GM23248 (cell line): Measurements from ENCODE around the gene EPG5. TPM values are rescaled to one million over a fixed set of nuclear protein-coding genes. Genes with fewer than 3 reads are reported as not detected.

Source experiments
- DNase-seq: peaks from one replicate; pipeline ENCODE4 v3.0.0-alpha.2; 2015
- H2AFZ ChIP-seq: fragments of 200-600 bp; sonication (generic); 2 replicates; pipeline ENCODE4 v1.6.1; 2016; ENCODE audit warnings: antibody characterized with exemption
- H3F3A ChIP-seq: fragments of 200-600 bp; sonication (generic); 2 replicates; pipeline ENCODE4 v1.6.1; 2016; ENCODE audit warnings: mild to moderate bottlenecking, antibody characterized with exemption, mixed run types; ENCODE audit not compliant: insufficient read depth
- H3K27ac ChIP-seq: fragments of 200-600 bp; sonication (generic); 2 replicates; pipeline ENCODE4 v1.5.1; 2016; ENCODE audit warnings: mild to moderate bottlenecking
- H3K27me3 ChIP-seq: fragments of 200-600 bp; sonication (generic); replicated peaks from 2 replicates; pipeline ENCODE4 v1.6.1; 2016; ENCODE audit warnings: mild to moderate bottlenecking; ENCODE audit not compliant: insufficient read depth
- H3K36me3 ChIP-seq: fragments of 200-600 bp; sonication (generic); 2 replicates; pipeline ENCODE4 v1.6.1; 2016; ENCODE audit warnings: low read depth, mild to moderate bottlenecking
- H3K4me1 ChIP-seq: fragments of 200-600 bp; sonication (generic); 2 replicates; pipeline ENCODE4 v1.6.1; 2016; ENCODE audit warnings: mild to moderate bottlenecking; ENCODE audit not compliant: insufficient read depth
- H3K4me2 ChIP-seq: fragments of 200-600 bp; sonication (generic); one replicate; pipeline ENCODE4 v1.6.1; 2016; ENCODE audit warnings: mild to moderate bottlenecking; ENCODE audit not compliant: unreplicated experiment
- H3K4me3 ChIP-seq: fragments of 200-600 bp; sonication (generic); 2 replicates; pipeline ENCODE4 v1.5.1; 2016; ENCODE audit warnings: mild to moderate bottlenecking
- H3K79me2 ChIP-seq: fragments of 200-600 bp; sonication (generic); 2 replicates; pipeline ENCODE4 v1.6.1; 2016; ENCODE audit warnings: mild to moderate bottlenecking; ENCODE audit not compliant: insufficient read depth
- H3K9ac ChIP-seq: fragments of 200-600 bp; sonication (generic); 2 replicates; pipeline ENCODE4 v1.6.1; 2016; ENCODE audit warnings: mild to moderate bottlenecking
- H3K9me2 ChIP-seq: fragments of 200-600 bp; sonication (generic); 2 replicates; pipeline ENCODE4 v1.6.1; 2016; ENCODE audit warnings: mixed run types, mild to moderate bottlenecking, moderate library complexity; ENCODE audit not compliant: insufficient read depth
- H3K9me3 ChIP-seq: fragments of 200-600 bp; sonication (generic); one replicate; pipeline ENCODE4 v1.6.1; 2017; ENCODE audit warnings: low read depth
- H4K20me1 ChIP-seq: fragments of 200-600 bp; sonication (generic); 2 replicates; pipeline ENCODE4 v1.6.0; 2016; ENCODE audit not compliant: insufficient read depth
- EZH2 ChIP-seq: fragments of 200-600 bp; sonication (generic); IDR thresholded peaks from 2 replicates; pipeline ENCODE4 v1.6.1; 2018; ENCODE audit warnings: antibody characterized with exemption, mild to moderate bottlenecking; ENCODE audit not compliant: insufficient read depth, poor library complexity, severe bottlenecking
- EZH2phosphoT487 ChIP-seq: fragments of 200-600 bp; sonication (generic); IDR thresholded peaks from 2 replicates; pipeline ENCODE4 v1.6.1; 2018; ENCODE audit warnings: antibody characterized with exemption, moderate library complexity, mild to moderate bottlenecking, low read depth; ENCODE audit not compliant: insufficient read depth
- WGBS, 2 experiments: methylation state at CpG; one replicate each; pipeline ENCODE4 v1.1.6; 2015 to 2017; ENCODE audit warnings: low lambda C conversion rate in 2 of 2, low coverage in 1 of 2; ENCODE audit errors: missing lambda C conversion rate in 2 of 2; 5-methylcytosine and 5-hydroxymethylcytosine counted together
- in situ Hi-C: fragments of 300-500 bp; cut with MboI; formaldehyde crosslinking; loops from 2 replicates; pipeline ENCODE4 v1.15.0; 2020
- polyA plus RNA-seq: library from polyadenylated mRNA; unstranded; fragments of >200 nt; fragmentation: Nextera tagmentation; extraction: Ambion mirVana; gene quantifications from 2 replicates; pipeline ENCODE4 v1.2.1, GENCODE V29; 2016
- total RNA-seq: library from RNA; depleted of rRNA; stranded (reverse); fragments of >200 nt; shearing (Covaris generic); gene quantifications from 2 replicates; pipeline ENCODE4 v1.2.3, GENCODE V29; 2014

EPG5 gene
- total and polyA plus RNA-seq, 2 experiments from 2014 or later = 22.0 to 77.7 TPM

DNA sequence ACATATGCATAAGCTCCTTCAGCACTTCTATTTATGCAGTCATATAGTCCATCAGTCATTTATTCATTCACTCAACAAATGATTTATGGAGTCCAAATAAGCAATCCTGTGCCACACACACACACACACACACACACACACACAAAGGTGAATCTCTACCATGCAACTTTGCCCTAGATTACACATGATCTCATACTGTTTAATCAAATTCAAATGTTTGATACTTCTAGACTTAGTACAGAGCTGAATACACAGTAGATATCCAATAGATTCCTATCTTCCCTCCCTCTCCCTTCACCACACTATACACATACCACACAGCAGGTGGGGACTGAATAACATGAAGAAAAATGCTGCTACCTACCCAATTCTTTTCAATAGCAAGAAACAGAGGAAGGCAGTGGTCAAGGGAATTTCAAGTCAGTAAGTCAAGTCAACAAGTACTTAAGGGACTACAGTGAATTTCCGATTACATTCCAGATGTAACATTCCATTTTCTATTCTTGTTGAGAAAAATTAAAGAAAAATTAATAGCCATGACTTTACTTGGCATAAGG, 65.4 kb downstream of the EPG5 start:
- 95 to 100% methylated on average over 1 of the region's 1 CpG for WGBS, 2 experiments
- no peaks in the 10 kb centered on the region for H3K9me2 ChIP-seq
- no peak for TF ChIP-seq EZH2phosphoT487
- no peak for TF ChIP-seq EZH2
- no peak overlapping the region for H3K27ac ChIP-seq
- peaks cover 19% of the 10 kb centered on the region for H3K79me2 ChIP-seq
- H3K9me3 ChIP-seq = no peaks in the 10 kb centered on the region
- no peaks in the 10 kb centered on the region for H4K20me1 ChIP-seq
- peaks cover 94% of the 10 kb centered on the region for H3K36me3 ChIP-seq
- H3K4me2 ChIP-seq = no peak overlapping the region
- in situ Hi-C loops = no loop called here
- H3F3A ChIP-seq = peaks cover 31% of the 10 kb centered on the region
- no peak for DNase-seq
- no peaks in the 10 kb centered on the region for H3K4me1 ChIP-seq
- H2AFZ ChIP-seq = no peak overlapping the region
- H3K9ac ChIP-seq = no peak overlapping the region
- H3K27me3 ChIP-seq = no peaks in the 10 kb centered on the region
- H3K4me3 ChIP-seq = no peak overlapping the region

DNA sequence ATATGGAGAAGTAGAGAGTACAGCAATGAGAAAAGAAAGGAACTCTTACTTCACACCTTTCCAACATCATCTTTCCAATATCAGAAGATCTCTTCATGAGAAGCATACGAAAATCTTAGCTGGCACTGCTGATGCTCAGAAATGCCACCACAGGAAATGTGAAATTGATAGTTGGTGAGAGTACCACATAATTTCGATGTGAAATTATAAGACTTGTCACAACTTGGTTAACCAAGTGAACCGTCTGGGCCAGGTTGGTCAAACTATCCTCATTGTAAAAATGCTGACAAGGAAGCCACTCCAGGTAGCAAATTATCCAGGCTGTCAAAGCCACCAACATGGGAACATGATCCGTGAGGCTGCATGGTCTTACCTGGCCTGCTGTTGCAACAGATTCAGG, 66.5 kb downstream of the EPG5 start:
- H2AFZ ChIP-seq = no peak overlapping the region
- peaks cover 91% of the 10 kb centered on the region for H3K36me3 ChIP-seq
- no peaks in the 10 kb centered on the region for H3K27me3 ChIP-seq
- no peak overlapping the region for H3K4me3 ChIP-seq
- TF ChIP-seq EZH2phosphoT487 (no peak), EZH2 (no peak)
- no peaks in the 10 kb centered on the region for H3K4me1 ChIP-seq
- H3K79me2 ChIP-seq = peaks cover 29% of the 10 kb centered on the region
- H3K9ac ChIP-seq = no peak overlapping the region
- peaks cover 33% of the 10 kb centered on the region for H3F3A ChIP-seq
- DNase-seq = no peak
- no peak overlapping the region for H3K4me2 ChIP-seq
- no peaks in the 10 kb centered on the region for H4K20me1 ChIP-seq
- no peak overlapping the region for H3K27ac ChIP-seq
- 94 to 98% methylated on average over 4 of the region's 4 CpGs for WGBS, 2 experiments
- in situ Hi-C loops = no loop called here
- no peaks in the 10 kb centered on the region for H3K9me3 ChIP-seq
- no peaks in the 10 kb centered on the region for H3K9me2 ChIP-seq

DNA sequence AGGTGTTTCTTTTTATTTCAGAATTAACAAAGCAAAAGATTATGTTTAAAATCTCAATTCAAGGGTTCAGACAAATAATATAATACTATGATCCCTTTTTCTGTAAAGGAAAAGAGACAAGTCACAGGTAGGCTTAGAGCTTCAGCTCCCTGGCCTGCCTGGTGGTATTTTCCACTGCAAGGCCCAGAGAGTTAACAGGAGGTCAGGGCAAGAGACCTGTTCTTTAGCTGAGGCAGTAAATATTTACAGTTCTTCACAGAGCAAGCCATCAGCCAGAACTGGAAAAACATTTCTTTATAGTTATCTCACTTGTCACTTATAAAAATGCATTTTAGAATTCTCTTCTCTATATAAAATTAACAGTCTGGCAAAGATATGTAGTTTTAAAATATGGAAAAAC, 70.1 kb downstream of the EPG5 start:
- in situ Hi-C loops = no loop called here
- Histone ChIP-seq H2AFZ (no peak overlapping the region), H3K9me3 (no peaks in the 10 kb centered on the region), H3K9ac (no peak overlapping the region), H3K4me3 (no peak overlapping the region), H3F3A (peaks cover 35% of the 10 kb centered on the region), H3K4me1 (no peaks in the 10 kb centered on the region), H3K4me2 (no peak overlapping the region), H3K27me3 (no peaks in the 10 kb centered on the region), H3K36me3 (peaks cover 80% of the 10 kb centered on the region), H3K9me2 (no peaks in the 10 kb centered on the region), H3K79me2 (peaks cover 53% of the 10 kb centered on the region), H4K20me1 (no peaks in the 10 kb centered on the region), H3K27ac (no peak overlapping the region)
- no peak for TF ChIP-seq EZH2phosphoT487
- no peak for TF ChIP-seq EZH2
- DNase-seq = no peak

DNA sequence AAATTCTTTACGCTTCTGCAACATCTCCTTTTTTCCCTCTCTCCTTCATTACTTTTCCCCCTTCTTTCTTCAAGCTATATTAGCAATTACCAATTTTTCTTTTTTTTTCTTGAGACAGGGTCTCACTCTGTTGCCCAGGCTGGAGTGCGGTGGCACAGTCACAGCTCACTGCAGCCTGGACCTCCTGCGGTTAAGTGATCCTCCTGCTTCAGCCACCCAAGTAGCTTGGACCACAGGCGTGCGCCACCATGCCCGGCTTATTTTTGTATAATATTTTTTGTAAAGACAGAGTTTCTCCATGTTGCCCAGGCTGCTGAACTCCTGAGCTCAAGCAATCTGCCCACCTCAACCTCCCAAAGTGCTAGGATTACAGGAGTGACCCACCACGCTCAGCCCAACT, 70.7 kb downstream of the EPG5 start:
- Histone ChIP-seq H3K27me3 (no peaks in the 10 kb centered on the region), H3K36me3 (peaks cover 80% of the 10 kb centered on the region), H3K9ac (no peak overlapping the region), H3K4me3 (no peak overlapping the region), H4K20me1 (no peaks in the 10 kb centered on the region), H3K4me1 (no peaks in the 10 kb centered on the region), H3K79me2 (peaks cover 57% of the 10 kb centered on the region), H2AFZ (no peak overlapping the region), H3K9me3 (no peaks in the 10 kb centered on the region), H3K9me2 (no peaks in the 10 kb centered on the region), H3K4me2 (no peak overlapping the region), H3F3A (peaks cover 35% of the 10 kb centered on the region), H3K27ac (no peak overlapping the region)
- no peak for DNase-seq
- WGBS, 2 experiments = 97 to 100% methylated on average over 7 of the region's 7 CpGs
- in situ Hi-C loops = no loop called here
- TF ChIP-seq EZH2 = no peak
- no peak for TF ChIP-seq EZH2phosphoT487

DNA sequence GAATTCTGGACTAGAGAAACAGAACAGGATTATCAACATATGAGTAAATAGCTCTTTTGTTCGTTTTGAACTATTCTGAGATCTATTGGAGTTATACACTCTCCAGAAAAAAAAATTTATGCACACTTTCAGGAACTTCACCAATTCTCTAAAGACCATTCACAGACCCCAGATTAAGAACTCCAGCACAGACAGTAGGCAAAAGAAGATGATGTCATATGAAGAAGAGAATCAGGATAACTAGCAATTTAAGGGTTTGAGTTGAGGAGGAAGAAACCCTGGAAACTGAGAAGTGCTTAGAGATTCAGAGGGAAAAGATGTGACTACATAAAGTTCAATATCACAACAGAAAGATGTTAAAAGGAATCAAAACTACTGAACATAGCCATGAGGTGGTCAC, 71.8 kb downstream of the EPG5 start:
- Histone ChIP-seq H3K4me1 (no peaks in the 10 kb centered on the region), H3K4me2 (no peak overlapping the region), H2AFZ (no peak overlapping the region), H3K4me3 (no peak overlapping the region), H3K79me2 (peaks cover 67% of the 10 kb centered on the region), H3K36me3 (peaks cover 79% of the 10 kb centered on the region), H3K9ac (no peak overlapping the region), H3F3A (peaks cover 28% of the 10 kb centered on the region), H3K27me3 (no peaks in the 10 kb centered on the region), H4K20me1 (no peaks in the 10 kb centered on the region), H3K9me2 (no peaks in the 10 kb centered on the region), H3K27ac (no peak overlapping the region), H3K9me3 (no peaks in the 10 kb centered on the region)
- in situ Hi-C loops = no loop called here
- TF ChIP-seq EZH2 = no peak
- TF ChIP-seq EZH2phosphoT487 = no peak
- 100% methylated on average over 1 of the region's 1 CpG for WGBS, 2 experiments
- no peak for DNase-seq
